ENCODE measurements around the gene ERAS. TPM values are rescaled to one million over a fixed set of nuclear protein-coding genes. Genes with fewer than 3 reads are reported as not detected.
"Not testable (repeated sequence)": the region's sequence is repeated elsewhere in the genome, so short reads cannot be mapped to it uniquely, and the experiment has no call there.

ERAS gene
- total RNA-seq, 2 experiments from 2014 or later: not detected

DNA sequence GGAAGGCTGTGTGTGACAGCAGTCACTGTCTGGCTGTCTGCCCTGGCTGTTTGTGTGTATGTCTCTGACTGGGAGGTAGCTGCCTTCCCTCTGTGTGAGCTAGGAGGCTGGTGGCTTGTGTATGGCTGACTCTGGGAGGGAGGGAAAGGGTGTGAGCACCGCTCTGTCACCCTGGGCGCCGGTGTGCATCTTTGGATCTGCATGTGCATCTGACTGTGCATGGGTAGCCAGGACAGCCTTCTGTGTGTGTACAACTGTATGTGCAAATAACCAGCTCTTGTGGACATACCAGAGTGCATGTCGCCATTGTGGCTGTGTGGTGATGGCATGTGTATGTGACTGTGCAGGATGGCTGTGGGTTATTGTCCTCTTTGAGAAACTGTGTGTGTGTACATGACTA lies 7.4 kb upstream of the ERAS start:
- Mint-ChIP-seq H3K36me3 (ENCODE audit: low read depth) (peaks cover 37% of the 10 kb centered on the region), H3K4me1 (ENCODE audit: low read depth) (no peaks in the 10 kb centered on the region), H3K27me3 (no peaks in the 10 kb centered on the region), H3K9me3 (no peaks in the 10 kb centered on the region), H3K27ac (no peak overlapping the region), H3K4me3 (no peak overlapping the region)
- H3K27ac ChIP-seq (ENCODE audit: low read depth in 1 of 2, low read length in 2 of 2): no peak overlapping the region
- H3K27me3 ChIP-seq (ENCODE audit: control insufficient read depth in 1 of 2, insufficient read depth in 2 of 2, low read length in 2 of 2): peaks cover 0 to 4% of the 10 kb centered on the region in 2 experiments
- POLR2A ChIA-PET: no interaction called here
- DNase-seq: no peak
- no peak for ATAC-seq (ENCODE audit: poor library complexity)
- no peak overlapping the region for H3K4me3 ChIP-seq (ENCODE audit: low read length)
- intact Hi-C loops (cut with DNase I, micrococcal nuclease): no loop called here
- TF ChIP-seq, protein P1, sequence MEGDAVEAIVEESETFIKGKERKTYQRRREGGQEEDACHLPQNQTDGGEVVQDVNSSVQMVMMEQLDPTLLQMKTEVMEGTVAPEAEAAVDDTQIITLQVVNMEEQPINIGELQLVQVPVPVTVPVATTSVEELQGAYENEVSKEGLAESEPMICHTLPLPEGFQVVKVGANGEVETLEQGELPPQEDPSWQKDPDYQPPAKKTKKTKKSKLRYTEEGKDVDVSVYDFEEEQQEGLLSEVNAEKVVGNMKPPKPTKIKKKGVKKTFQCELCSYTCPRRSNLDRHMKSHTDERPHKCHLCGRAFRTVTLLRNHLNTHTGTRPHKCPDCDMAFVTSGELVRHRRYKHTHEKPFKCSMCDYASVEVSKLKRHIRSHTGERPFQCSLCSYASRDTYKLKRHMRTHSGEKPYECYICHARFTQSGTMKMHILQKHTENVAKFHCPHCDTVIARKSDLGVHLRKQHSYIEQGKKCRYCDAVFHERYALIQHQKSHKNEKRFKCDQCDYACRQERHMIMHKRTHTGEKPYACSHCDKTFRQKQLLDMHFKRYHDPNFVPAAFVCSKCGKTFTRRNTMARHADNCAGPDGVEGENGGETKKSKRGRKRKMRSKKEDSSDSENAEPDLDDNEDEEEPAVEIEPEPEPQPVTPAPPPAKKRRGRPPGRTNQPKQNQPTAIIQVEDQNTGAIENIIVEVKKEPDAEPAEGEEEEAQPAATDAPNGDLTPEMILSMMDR (IDR thresholded peaks at IDR 0.05): no peak
- no peaks in the 10 kb centered on the region for H3K4me1 ChIP-seq (ENCODE audit: insufficient read depth, low read length)
- H3K9me3 ChIP-seq (ENCODE audit: control insufficient read depth in 1 of 2, insufficient read depth in 1 of 2, low read length in 2 of 2): no peaks in the 10 kb centered on the region
- H3K36me3 ChIP-seq (ENCODE audit: insufficient read depth, low read length): peaks cover 18% of the 10 kb centered on the region
- CTCF ChIA-PET: no interaction called here

DNA sequence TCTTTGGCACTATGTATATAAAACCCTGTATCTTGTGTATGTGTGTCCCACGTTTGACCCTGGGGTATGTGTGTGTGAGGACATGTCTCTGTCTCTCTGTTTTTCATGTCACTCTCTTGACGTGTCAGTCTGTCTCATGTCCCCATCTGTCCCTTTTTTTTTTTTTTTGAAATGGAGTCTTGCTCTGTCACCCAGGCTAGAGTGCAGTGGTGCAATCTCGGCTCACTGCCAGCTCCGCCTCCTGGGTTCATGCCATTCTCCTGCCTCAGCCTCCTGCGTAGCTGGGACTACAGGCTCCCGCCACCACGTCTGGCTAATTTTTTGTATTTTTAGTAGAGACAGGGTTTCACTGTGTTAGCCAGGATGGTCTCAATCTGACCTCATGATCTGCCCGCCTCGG lies 6.9 kb upstream of the ERAS start:
- H3K36me3 Mint-ChIP-seq (ENCODE audit: low read depth): peaks cover 33% of the 10 kb centered on the region
- H3K4me3 ChIP-seq (ENCODE audit: low read length); H3K27me3 Mint-ChIP-seq; ATAC-seq (ENCODE audit: poor library complexity); H3K9me3 Mint-ChIP-seq; intact Hi-C loops (cut with DNase I, micrococcal nuclease); H3K27me3 ChIP-seq (ENCODE audit: control insufficient read depth in 1 of 2, insufficient read depth in 2 of 2, low read length in 2 of 2); H3K9me3 ChIP-seq (ENCODE audit: control insufficient read depth in 1 of 2, insufficient read depth in 1 of 2, low read length in 2 of 2); DNase-seq; H3K27ac ChIP-seq (ENCODE audit: low read depth in 1 of 2, low read length in 2 of 2); H3K4me3 Mint-ChIP-seq; H3K4me1 Mint-ChIP-seq (ENCODE audit: low read depth); POLR2A ChIA-PET; H3K27ac Mint-ChIP-seq; H3K4me1 ChIP-seq (ENCODE audit: insufficient read depth, low read length); CTCF ChIA-PET: not testable (repeated sequence)
- peaks cover 18% of the 10 kb centered on the region for H3K36me3 ChIP-seq (ENCODE audit: insufficient read depth, low read length)

DNA sequence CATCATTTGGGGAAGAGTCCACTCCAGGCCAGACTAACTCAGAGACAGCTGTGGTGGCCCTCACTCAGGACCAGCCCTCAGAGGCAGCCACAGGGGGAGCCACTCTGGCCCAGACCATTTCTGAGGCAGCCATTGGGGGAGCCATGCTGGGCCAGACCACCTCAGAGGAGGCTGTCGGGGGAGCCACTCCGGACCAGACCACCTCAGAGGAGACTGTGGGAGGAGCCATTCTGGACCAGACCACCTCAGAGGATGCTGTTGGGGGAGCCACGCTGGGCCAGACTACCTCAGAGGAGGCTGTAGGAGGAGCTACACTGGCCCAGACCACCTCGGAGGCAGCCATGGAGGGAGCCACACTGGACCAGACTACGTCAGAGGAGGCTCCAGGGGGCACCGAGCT lies 3.3 kb upstream of the ERAS start:
- no peak for ATAC-seq (ENCODE audit: poor library complexity)
- no peak overlapping the region for H3K4me3 Mint-ChIP-seq
- Histone ChIP-seq H3K27ac (ENCODE audit: low read depth in 1 of 2, low read length in 2 of 2) (no peak overlapping the region), H3K4me3 (ENCODE audit: low read length) (no peak overlapping the region), H3K27me3 (ENCODE audit: control insufficient read depth in 1 of 2, insufficient read depth in 2 of 2, low read length in 2 of 2) (peaks cover 16% of the 10 kb centered on the region in 2 experiments), H3K9me3 (ENCODE audit: control insufficient read depth in 1 of 2, insufficient read depth in 1 of 2, low read length in 2 of 2) (peaks cover 0 to 4% of the 10 kb centered on the region in 2 experiments), H3K36me3 (ENCODE audit: insufficient read depth, low read length) (peaks cover 7% of the 10 kb centered on the region), H3K4me1 (ENCODE audit: insufficient read depth, low read length) (peaks cover 12% of the 10 kb centered on the region)
- peaks cover 7% of the 10 kb centered on the region for H3K27me3 Mint-ChIP-seq
- no peak overlapping the region for H3K27ac Mint-ChIP-seq
- CTCF ChIA-PET: no interaction called here
- DNase-seq: no peak
- intact Hi-C loops (cut with DNase I, micrococcal nuclease): no loop called here
- TF ChIP-seq, protein P1 (IDR thresholded peaks at IDR 0.05): no peak
- H3K4me1 Mint-ChIP-seq (ENCODE audit: low read depth): no peaks in the 10 kb centered on the region
- no peaks in the 10 kb centered on the region for H3K9me3 Mint-ChIP-seq
- POLR2A ChIA-PET: no interaction called here
- peaks cover 29% of the 10 kb centered on the region for H3K36me3 Mint-ChIP-seq (ENCODE audit: low read depth)

DNA sequence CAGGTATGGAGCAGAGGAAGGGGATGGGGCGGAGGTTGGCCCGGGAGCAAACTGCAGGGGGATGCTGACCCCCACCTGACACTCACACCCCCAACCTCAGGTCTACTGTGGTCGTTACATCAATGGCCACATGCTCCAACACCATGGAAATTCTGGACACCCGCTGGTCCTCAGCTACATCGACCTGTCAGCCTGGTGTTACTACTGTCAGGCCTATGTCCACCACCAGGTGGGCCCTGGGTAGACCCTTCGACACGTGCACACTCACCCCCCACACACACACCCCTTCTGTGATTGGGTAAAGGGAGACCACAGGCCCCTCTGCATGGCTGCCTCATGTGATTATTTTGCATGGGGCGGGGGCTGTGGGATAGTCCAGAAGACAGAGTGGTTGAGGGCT lies 2.2 kb upstream of the ERAS start:
- no peak overlapping the region for H3K27ac Mint-ChIP-seq
- peaks cover 16% of the 10 kb centered on the region in 2 experiments for H3K27me3 ChIP-seq (ENCODE audit: control insufficient read depth in 1 of 2, insufficient read depth in 2 of 2, low read length in 2 of 2)
- H3K36me3 ChIP-seq (ENCODE audit: insufficient read depth, low read length): peaks cover 6% of the 10 kb centered on the region

More for the DNA sequence above, 2.2 kb upstream of the ERAS start:
- Histone ChIP-seq H3K4me1 (ENCODE audit: insufficient read depth, low read length) (peaks cover 12% of the 10 kb centered on the region), H3K27ac (ENCODE audit: low read depth in 1 of 2, low read length in 2 of 2) (no peak overlapping the region), H3K4me3 (ENCODE audit: low read length) (no peak overlapping the region), H3K9me3 (ENCODE audit: control insufficient read depth in 1 of 2, insufficient read depth in 1 of 2, low read length in 2 of 2) (peaks cover 0 to 4% of the 10 kb centered on the region in 2 experiments)
- CTCF ChIA-PET: no interaction called here
- DNase-seq (no peak), ATAC-seq (ENCODE audit: poor library complexity) (no peak)
- H3K9me3 Mint-ChIP-seq: no peaks in the 10 kb centered on the region
- no peak overlapping the region for H3K4me3 Mint-ChIP-seq
- intact Hi-C loops (cut with DNase I, micrococcal nuclease): no loop called here
- POLR2A ChIA-PET: no interaction called here
- TF ChIP-seq, protein P1 (IDR thresholded peaks at IDR 0.05): no peak
- H3K36me3 Mint-ChIP-seq (ENCODE audit: low read depth): peaks cover 23% of the 10 kb centered on the region
- peaks cover 16% of the 10 kb centered on the region for H3K27me3 Mint-ChIP-seq
- no peaks in the 10 kb centered on the region for H3K4me1 Mint-ChIP-seq (ENCODE audit: low read depth)

Measured in CD4-positive, alpha-beta T cell (primary cell).